GM21447 (cell line): ENCODE results near the gene FBXW8.

ENCODE experiments used
- ATAC-seq: cut with Tn5 transposase; IDR thresholded peaks from one replicate; pipeline ENCODE4 v1.9.1; 2021; ENCODE audit not compliant: unreplicated experiment

Gene FBXW8

GRCh38 chr12:117072106-117072505 lies 161.4 kb downstream of the FBXW8 start:
- ATAC-seq: no peak

- no peak for ATAC-seq
These were observed 162.2 kb downstream of the FBXW8 start for GRCh38 chr12:117072736-117073490.

GRCh38 chr12:117073611-117074010 lies 162.9 kb downstream of the FBXW8 start:
- ATAC-seq: no peak

- ATAC-seq: no peak
These were observed 165.9 kb downstream of the FBXW8 start for GRCh38 chr12:117076410-117077372.

- no peak for ATAC-seq
These were observed 168.7 kb downstream of the FBXW8 start for GRCh38 chr12:117079487-117079886.

- ATAC-seq: no peak
These were observed 170.0 kb downstream of the FBXW8 start for GRCh38 chr12:117080661-117081144.
